Activated CD8-positive, alpha-beta T cell treated with anti-CD3 and anti-CD28 coated beads, Interleukin-2, amount 10 ng/mL, durations not matched to agents 7 days and 5 days (primary cell): ENCODE data around the gene MSH3. TPM values are rescaled to one million over a fixed set of nuclear protein-coding genes. Genes with fewer than 3 reads are reported as not detected.
A peak's percentile ranks its signal among the peaks of the same experiment; 100 is the strongest.

Experiments
- ATAC-seq: fragments of 150-1000 bp; cut with Tn5 transposase; one replicate; pipeline ENCODE4 v1.10.0; 2021; ENCODE audit warnings: moderate library complexity
- CTCF ChIA-PET: fragments of 350-600 bp; sonication (Branson Sonifier 250); formaldehyde crosslinking; loops from one replicate; lab custom pipeline; 2021; ENCODE audit warnings: antibody characterized with exemption; lab: Charles Lee
- POLR2A ChIA-PET: fragments of 350-600 bp; sonication (Branson Sonifier 250); formaldehyde crosslinking; loops from one replicate; lab custom pipeline; 2021; ENCODE audit warnings: antibody characterized with exemption; lab: Charles Lee
- DNase-seq: peaks from one replicate; pipeline ENCODE4 v3.0.0-alpha.2; 2020
- H3K27ac Mint-ChIP-seq: one replicate; pipeline ENCODE4 v1.8.0; 2021; ENCODE audit warnings: mild to moderate bottlenecking, mixed read lengths
- H3K27me3 Mint-ChIP-seq: one replicate; pipeline ENCODE4 v1.8.0; 2021; ENCODE audit warnings: low read depth, mixed read lengths
- H3K36me3 Mint-ChIP-seq: one replicate; pipeline ENCODE4 v1.8.0; 2021; ENCODE audit warnings: low read depth, mixed read lengths
- H3K4me1 Mint-ChIP-seq: one replicate; pipeline ENCODE4 v1.8.0; 2021; ENCODE audit warnings: low read depth, mixed read lengths
- H3K4me3 Mint-ChIP-seq: one replicate; pipeline ENCODE4 v1.8.0; 2021; ENCODE audit warnings: mild to moderate bottlenecking, mixed read lengths
- H3K9me3 Mint-ChIP-seq: one replicate; pipeline ENCODE4 v1.8.0; 2022; ENCODE audit warnings: mixed read lengths; ENCODE audit not compliant: insufficient read depth
- total RNA-seq, 2 experiments: library from RNA; stranded (reverse); gene quantifications; one replicate each; pipeline ENCODE4 v1.2.3, GENCODE V29; 2021

The MSH3 gene
- total RNA-seq, 2 experiments from 2014 or later: 20.1 to 20.3 TPM

DNA sequence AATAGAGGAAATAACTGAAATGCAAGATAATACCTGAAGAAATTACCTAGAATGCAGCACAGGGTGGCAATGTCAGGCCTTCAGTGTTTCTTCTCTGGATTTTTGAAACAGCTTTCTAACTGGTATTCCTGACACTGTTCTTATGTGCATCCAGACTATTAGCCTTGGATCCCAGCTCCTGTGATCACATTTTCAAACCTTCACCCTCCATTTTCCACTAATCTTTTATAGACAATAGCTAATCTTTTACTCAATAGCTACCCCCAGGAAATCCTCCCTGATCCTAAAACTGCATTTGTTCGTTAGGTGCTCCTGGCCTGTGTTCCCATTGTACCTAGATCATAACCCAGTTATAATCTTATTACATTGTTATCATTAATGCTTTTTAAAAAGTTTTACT is 101.8 kb downstream of the MSH3 start:
- H3K36me3 Mint-ChIP-seq: peaks cover 63% of the 10 kb centered on the region
- H3K4me1 Mint-ChIP-seq: peaks cover 70% of the 10 kb centered on the region
- peak overlapping the region; percentile 61 for H3K4me3 Mint-ChIP-seq
- no peak for DNase-seq
- POLR2A ChIA-PET: interaction anchor here (0.5 kb wide), 2 partner anchors 17 to 37 kb away, joined by 3 read pairs; no protein-coding TSS in a partner anchor
- H3K27ac Mint-ChIP-seq: peak overlapping the region; percentile 93
- H3K27me3 Mint-ChIP-seq: no peaks in the 10 kb centered on the region
- CTCF ChIA-PET: interaction anchor here (0.7 to 3.5 kb wide), 13 partner anchors 9 to 439 kb away, joined by 3 to 14 read pairs (median 4); partner anchors contain the start of gene MSH3
- H3K9me3 Mint-ChIP-seq: peaks cover 12% of the 10 kb centered on the region
- peak; percentile 44 for ATAC-seq

DNA sequence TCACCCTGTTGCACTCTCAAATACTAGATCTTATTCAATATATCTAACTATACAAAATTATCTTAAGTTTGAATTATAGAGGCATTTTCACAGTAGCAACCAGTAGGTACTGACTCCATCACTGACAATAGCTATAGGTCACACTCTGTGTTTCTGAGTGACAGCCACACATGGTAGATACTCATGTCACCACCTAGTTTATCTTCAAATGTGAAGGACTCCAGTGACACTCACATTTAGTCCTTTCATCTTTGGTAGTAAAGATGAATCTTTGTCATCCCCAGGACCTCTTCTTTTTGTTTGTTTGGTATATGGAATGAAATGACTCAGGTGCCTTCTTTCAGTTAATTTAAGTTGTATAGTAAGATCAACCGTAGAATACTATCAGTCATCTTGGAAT is 102.8 kb downstream of the MSH3 start:
- POLR2A ChIA-PET: no interaction called here
- DNase-seq (no peak), ATAC-seq (no peak)
- CTCF ChIA-PET: interaction anchor here (1.2 to 3.5 kb wide), 5 partner anchors 9 to 438 kb away, joined by 3 to 14 read pairs (median 4); partner anchors contain the start of gene MSH3
- Mint-ChIP-seq H3K36me3 (peaks cover 60% of the 10 kb centered on the region), H3K27ac (peak overlapping the region; percentile 67), H3K4me1 (peaks cover 74% of the 10 kb centered on the region), H3K27me3 (no peaks in the 10 kb centered on the region), H3K9me3 (peaks cover 12% of the 10 kb centered on the region), H3K4me3 (no peak overlapping the region)

DNA sequence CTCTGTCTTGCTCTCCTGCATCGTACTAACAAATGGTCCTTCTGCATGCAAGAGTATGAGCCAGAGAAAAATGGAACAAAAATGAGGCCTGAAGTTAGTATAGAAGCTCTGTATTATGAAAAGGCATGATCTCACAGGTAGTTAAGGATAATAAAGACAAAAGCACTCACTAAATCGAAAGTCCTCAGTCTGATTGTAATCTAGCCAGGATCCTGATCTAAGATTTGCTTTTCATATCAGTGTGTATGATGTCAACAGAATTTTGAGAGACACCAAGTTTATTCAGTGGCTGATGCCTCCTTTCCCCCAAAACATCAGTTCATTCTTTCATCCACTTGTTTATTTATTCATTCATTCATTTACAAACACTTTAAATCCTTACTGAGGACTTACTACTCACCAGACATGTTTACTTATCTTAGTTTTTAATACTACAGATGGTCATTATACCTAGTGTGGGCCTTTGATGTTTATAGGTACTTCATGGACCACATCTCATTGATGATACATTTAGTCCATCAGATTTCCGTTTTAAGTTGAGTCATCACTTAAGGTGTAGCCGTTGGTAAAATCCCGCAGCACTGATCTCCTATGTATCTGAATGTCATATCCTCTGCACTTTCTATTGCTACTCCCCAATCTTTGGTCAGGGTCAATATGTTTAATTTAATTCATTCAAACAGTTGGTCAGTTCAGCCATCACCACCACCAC is 105.6 kb downstream of the MSH3 start:
- peaks cover 57% of the 10 kb centered on the region for H3K4me1 Mint-ChIP-seq
- no peak for DNase-seq
- no peaks in the 10 kb centered on the region for H3K27me3 Mint-ChIP-seq
- no peak overlapping the region for H3K4me3 Mint-ChIP-seq
- no peaks in the 10 kb centered on the region for H3K9me3 Mint-ChIP-seq
- ChIA-PET CTCF (interaction anchor here (1.3 kb wide), 1 partner anchor 21 kb away, joined by 4 read pairs; no protein-coding TSS in a partner anchor), POLR2A (no interaction called here)
- no peak overlapping the region for H3K27ac Mint-ChIP-seq
- ATAC-seq: no peak
- H3K36me3 Mint-ChIP-seq: peaks cover 58% of the 10 kb centered on the region

DNA sequence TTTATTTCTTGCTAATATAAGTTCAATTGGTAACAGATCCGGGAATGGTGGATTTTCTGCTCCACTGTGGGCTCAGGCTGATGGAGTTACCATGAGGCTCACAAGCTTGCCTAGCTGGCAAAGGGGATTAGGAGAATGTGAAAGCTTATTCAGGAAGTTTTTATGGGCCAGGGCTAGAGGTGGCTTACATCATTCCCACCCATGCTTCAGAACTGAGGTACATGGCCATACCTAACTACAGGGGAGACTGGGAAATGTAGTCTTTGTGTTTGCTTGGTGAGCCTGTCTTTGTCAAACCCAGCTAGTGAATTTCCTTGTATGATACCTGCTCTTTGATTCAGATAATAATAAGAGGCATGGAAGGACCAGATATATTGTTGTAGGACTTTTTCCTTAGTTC is 106.2 kb downstream of the MSH3 start:
- ChIA-PET CTCF (interaction anchor here (1.3 kb wide), 1 partner anchor 21 kb away, joined by 4 read pairs; no protein-coding TSS in a partner anchor), POLR2A (no interaction called here)
- H3K36me3 Mint-ChIP-seq: peaks cover 63% of the 10 kb centered on the region
- H3K4me1 Mint-ChIP-seq: peaks cover 52% of the 10 kb centered on the region
- no peaks in the 10 kb centered on the region for H3K9me3 Mint-ChIP-seq
- no peak overlapping the region for H3K27ac Mint-ChIP-seq
- no peak overlapping the region for H3K4me3 Mint-ChIP-seq
- DNase-seq (no peak), ATAC-seq (no peak)
- H3K27me3 Mint-ChIP-seq: no peaks in the 10 kb centered on the region

DNA sequence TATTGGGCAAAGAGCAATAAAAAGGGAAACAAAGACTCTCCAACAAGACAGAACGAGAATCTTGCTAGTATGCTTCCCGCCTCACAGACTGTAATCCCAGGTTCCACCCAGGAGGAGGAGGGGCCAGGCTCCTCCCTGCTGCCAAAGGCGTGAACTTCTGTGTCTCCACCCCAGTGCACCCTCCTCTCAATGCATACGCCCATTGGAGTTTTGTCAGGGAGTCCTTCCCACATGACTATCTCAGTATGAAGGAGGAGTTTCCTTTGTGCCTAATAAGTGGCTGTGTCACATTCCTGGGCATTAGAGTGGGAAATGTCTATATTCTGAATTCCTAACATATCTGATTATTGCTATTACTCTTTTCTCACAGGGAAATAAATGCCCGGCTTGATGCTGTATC is 106.7 kb downstream of the MSH3 start:
- no peak for DNase-seq
- ATAC-seq: no peak
- H3K4me1 Mint-ChIP-seq: peaks cover 47% of the 10 kb centered on the region
- no peak overlapping the region for H3K27ac Mint-ChIP-seq
- no peaks in the 10 kb centered on the region for H3K27me3 Mint-ChIP-seq
- ChIA-PET CTCF (interaction anchor here (1.3 kb wide), 1 partner anchor 22 kb away, joined by 4 read pairs; no protein-coding TSS in a partner anchor), POLR2A (no interaction called here)
- no peak overlapping the region for H3K4me3 Mint-ChIP-seq
- peaks cover 65% of the 10 kb centered on the region for H3K36me3 Mint-ChIP-seq
- H3K9me3 Mint-ChIP-seq: no peaks in the 10 kb centered on the region

DNA sequence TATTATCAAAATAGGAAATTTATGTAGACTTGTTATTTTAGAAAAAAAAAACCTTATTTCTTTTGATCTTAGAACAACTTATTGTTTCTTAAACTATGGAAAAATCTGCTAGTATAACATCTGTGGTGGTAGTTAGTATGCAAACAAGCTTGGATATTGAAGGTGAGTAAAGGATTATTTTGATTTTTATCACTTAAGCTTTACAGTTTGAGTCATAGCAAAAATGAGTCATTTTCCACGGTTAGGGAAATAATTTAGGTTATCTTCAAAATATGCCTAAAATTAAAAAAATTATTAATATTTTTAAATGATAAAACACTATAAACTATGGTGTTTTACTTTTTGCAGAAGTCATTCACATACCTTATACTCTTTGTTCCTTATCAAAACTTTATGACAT is 107.5 kb downstream of the MSH3 start:
- H3K36me3 Mint-ChIP-seq: peaks cover 61% of the 10 kb centered on the region
- ChIA-PET POLR2A (no interaction called here), CTCF (interaction anchor here (0.7 to 0.9 kb wide), 2 partner anchors 10 to 403 kb away, joined by 3 read pairs; no protein-coding TSS in a partner anchor)
- no peak for ATAC-seq
- H3K9me3 Mint-ChIP-seq: no peaks in the 10 kb centered on the region
- H3K4me1 Mint-ChIP-seq: peaks cover 39% of the 10 kb centered on the region
- no peak overlapping the region for H3K4me3 Mint-ChIP-seq
- no peak overlapping the region for H3K27ac Mint-ChIP-seq
- H3K27me3 Mint-ChIP-seq: no peaks in the 10 kb centered on the region
- DNase-seq: no peak

DNA sequence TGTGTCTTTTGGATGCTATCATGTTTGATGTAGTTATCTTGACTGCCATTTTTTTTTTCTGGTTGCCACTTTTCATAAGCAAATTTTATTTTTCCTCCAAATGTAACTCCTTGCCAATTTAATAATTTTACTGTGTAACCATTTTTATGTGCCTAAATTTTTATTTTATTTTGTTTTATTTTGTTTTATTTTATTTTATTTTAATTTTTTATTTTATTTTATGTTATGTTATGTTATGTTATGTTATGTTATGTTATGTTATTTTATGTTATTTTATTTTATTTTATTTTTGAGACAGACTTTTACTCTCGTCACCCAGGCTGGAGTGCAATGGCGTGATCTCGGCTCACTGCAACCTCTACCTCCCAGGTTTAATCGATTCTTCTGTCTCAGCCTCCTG is 108.1 kb downstream of the MSH3 start:
- H3K4me3 Mint-ChIP-seq: no peak overlapping the region
- ChIA-PET CTCF (interaction anchor here (0.7 to 0.9 kb wide), 2 partner anchors 11 to 403 kb away, joined by 3 read pairs; no protein-coding TSS in a partner anchor), POLR2A (no interaction called here)
- peaks cover 35% of the 10 kb centered on the region for H3K4me1 Mint-ChIP-seq
- no peaks in the 10 kb centered on the region for H3K27me3 Mint-ChIP-seq
- no peak overlapping the region for H3K27ac Mint-ChIP-seq
- ATAC-seq: no peak
- DNase-seq: no peak
- H3K36me3 Mint-ChIP-seq: peaks cover 57% of the 10 kb centered on the region
- H3K9me3 Mint-ChIP-seq: no peaks in the 10 kb centered on the region

DNA sequence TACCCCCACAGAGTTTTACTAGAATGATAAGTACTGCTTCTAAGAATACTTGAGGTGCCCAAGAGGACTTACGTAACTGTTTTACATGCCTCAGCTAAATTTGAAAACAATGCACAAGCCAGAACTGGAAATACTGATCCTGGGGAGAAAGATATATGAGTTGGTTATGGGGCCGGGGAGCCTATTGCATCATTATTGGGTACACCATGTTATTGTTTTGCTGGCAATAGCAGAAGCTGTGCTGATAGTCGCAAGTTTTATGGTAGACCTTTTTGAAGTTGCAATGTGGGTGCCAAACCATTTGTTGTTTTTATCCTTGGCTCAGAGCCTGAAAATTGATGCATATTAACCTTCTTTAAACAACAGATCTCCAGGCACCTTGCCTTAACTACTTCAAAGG is 108.8 kb downstream of the MSH3 start:
- Mint-ChIP-seq H3K27me3 (no peaks in the 10 kb centered on the region), H3K4me1 (peaks cover 29% of the 10 kb centered on the region), H3K36me3 (peaks cover 53% of the 10 kb centered on the region), H3K9me3 (no peaks in the 10 kb centered on the region), H3K27ac (no peak overlapping the region), H3K4me3 (no peak overlapping the region)
- POLR2A ChIA-PET: no interaction called here
- DNase-seq (no peak), ATAC-seq (no peak)
- CTCF ChIA-PET: no interaction called here

DNA sequence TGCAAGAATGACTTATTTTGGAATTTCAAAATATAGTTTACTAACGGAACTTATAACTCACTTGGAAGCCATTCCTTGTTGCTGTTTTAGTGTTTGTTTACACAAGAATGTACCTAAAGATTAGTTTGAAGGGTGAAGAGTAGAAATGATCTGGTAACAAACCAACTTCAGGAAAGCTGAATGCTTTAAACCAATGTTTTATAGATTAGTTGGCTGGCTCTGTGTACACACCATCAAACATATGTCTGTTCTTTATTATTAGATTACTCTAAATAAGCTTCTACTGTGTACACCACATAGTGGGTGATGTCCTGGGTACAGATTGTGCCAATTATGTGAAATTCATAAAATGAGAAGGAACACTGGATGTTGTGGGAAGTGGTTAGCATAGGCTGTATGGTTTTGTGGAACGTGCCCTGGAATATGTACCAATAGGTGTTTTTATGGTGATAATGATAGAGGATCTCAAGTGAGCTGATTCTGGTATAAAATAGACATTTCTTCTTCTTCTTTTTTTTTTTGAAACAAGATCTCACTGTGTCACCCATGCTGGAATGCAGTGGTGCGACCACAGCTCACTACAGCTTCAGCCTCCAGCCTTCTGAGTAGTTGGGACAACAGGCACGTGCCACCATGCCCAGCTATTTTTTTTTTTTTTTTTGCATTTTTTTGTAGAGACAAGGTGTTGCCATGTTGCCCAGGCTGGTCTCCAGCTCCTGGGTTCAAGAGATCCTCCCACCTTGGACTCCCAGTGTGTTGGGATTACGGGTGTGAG is 109.6 kb downstream of the MSH3 start:
- Mint-ChIP-seq H3K36me3 (peaks cover 51% of the 10 kb centered on the region), H3K4me3 (no peak overlapping the region), H3K27ac (no peak overlapping the region), H3K9me3 (no peaks in the 10 kb centered on the region), H3K4me1 (peaks cover 27% of the 10 kb centered on the region), H3K27me3 (no peaks in the 10 kb centered on the region)
- DNase-seq (no peak), ATAC-seq (no peak)
- CTCF ChIA-PET: interaction anchor here (0.6 to 1.1 kb wide), 3 partner anchors 8 to 402 kb away, joined by 3 to 4 read pairs (median 3); no protein-coding TSS in a partner anchor
- POLR2A ChIA-PET: no interaction called here

DNA sequence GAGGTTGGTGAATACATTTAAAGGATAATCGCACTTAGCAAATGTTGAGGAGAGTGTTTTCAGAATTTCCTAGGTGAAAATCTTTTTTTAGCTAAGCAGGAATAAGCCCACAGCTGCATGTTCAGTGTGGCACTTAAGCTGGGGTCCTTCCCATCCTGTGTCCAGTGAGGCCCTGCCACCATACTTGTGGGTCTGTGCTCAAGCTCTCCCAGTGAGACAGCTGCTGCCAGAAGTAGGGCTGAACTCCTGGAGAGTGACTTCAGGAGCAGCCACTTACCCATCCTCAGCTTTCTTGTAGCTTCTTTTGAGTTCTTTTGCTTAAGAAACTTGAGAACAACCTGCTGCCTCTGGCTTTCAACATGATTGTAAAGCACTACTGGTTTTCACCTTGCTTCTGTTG is 110.3 kb downstream of the MSH3 start:
- CTCF ChIA-PET: interaction anchor here (0.6 to 1.1 kb wide), 3 partner anchors 9 to 402 kb away, joined by 3 to 4 read pairs (median 3); no protein-coding TSS in a partner anchor

DNA sequence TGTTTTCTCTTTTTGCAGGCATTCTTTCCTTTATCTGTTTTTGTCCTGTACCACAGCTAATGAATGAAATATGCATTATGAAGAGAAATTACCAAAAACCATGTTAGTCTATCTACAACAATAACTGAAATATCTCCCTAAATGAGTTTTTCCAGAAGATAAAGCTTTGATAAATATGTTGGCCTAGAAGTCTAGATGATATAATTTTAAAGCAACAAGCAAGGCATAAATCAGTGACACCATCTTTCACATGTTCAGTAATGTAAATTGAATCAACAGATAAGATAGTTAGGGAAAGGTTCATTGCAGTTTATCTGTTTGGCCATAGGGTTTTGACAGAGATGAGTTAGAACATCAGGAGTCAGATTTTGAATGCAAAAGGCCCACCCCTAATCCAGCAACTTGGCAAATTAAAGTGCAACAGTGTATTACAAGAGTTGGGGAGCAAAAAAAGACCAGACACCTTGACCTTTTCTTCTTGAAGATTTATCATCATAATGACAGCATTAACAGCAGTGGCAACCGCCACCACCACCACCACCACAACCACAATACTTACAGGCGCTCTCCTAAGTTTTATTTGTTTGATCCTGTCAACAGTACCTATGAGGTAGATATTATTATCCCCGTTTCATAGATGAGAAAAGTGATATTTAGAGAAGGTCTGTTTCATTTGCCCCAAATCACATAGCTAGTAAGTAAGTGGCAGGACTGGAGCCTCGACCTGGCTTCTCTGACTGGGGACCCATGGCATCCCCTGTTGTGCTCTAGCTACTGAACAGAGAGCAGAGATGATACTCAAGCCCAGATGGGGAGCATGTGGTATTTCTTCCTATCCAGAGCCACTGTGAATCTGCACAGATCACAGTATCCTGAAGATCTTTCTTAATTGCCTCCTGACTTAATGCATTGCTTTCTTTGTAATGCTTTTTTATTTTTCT is 123.2 kb downstream of the MSH3 start:
- ATAC-seq: peak; percentile 73
- H3K27ac Mint-ChIP-seq: peak overlapping the region; percentile 56
- H3K9me3 Mint-ChIP-seq: no peaks in the 10 kb centered on the region
- peak; percentile 50 for DNase-seq
- H3K4me1 Mint-ChIP-seq: peaks cover 13% of the 10 kb centered on the region
- ChIA-PET CTCF (interaction anchor here (2.3 kb wide), 1 partner anchor 22 kb away, joined by 11 read pairs; no protein-coding TSS in a partner anchor), POLR2A (no interaction called here)
- no peaks in the 10 kb centered on the region for H3K27me3 Mint-ChIP-seq
- no peak overlapping the region for H3K4me3 Mint-ChIP-seq
- H3K36me3 Mint-ChIP-seq: peaks cover 43% of the 10 kb centered on the region

More for the DNA sequence above, 110.3 kb downstream of the MSH3 start:
- Mint-ChIP-seq H3K27ac (no peak overlapping the region), H3K4me3 (no peak overlapping the region), H3K4me1 (peaks cover 19% of the 10 kb centered on the region), H3K36me3 (peaks cover 47% of the 10 kb centered on the region), H3K9me3 (no peaks in the 10 kb centered on the region), H3K27me3 (no peaks in the 10 kb centered on the region)
- DNase-seq (no peak), ATAC-seq (no peak)
- POLR2A ChIA-PET: no interaction called here
